Epithelial cell of prostate (primary cell): ENCODE measurements around the gene MED25.

ENCODE experiments used
- DNase-seq: peaks from one replicate; pipeline ENCODE4 v3.0.0-alpha.2; 2011; ENCODE audit warnings: low read depth, low spot score
- H3K27ac ChIP-seq: fragments of 450-650 bp; 2 replicates; pipeline ENCODE4 v1.5.1; 2017; ENCODE audit warnings: mild to moderate bottlenecking

Gene MED25

GRCh38 chr19:49869484-49870308 lies 51.6 kb downstream of the MED25 start:
- peak overlapping the region; percentile 93 for H3K27ac ChIP-seq
- DNase-seq, result peak; percentile 99

DNA sequence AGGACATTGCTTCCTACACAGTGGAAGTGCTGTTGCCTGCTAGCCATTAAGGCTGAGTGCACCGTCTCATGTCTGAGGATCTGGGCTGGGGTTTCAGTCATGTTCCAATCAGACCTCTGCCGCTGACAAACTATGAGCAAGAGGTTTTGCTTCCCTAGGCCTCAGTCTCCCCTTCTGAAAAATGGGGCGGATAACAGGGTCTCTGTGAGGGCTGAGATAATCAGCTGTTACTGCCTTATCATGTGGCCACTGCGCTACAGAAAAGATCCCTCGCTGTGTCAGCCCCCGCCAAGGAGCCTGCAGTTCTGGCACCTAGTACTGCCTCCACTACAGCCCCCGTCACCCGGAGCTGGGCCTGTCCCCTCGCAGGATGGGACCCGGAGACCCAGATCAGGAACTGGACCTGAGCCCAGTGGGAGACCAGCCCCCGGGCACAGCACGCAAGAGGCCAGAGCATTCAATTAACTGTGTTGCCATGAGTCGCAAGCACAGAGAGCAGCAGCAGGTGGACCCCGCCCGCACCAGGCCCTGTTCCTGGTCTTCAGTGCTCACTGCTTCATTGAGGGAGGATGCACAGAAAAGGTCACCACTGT lies 52.3 kb downstream of the MED25 start:
- DNase-seq, result no peak
- peak overlapping the region; percentile 93 for H3K27ac ChIP-seq

- no peak overlapping the region for H3K27ac ChIP-seq
- DNase-seq, result no peak
Measured at GRCh38 chr19:49871349-49871985, 53.4 kb downstream of the MED25 start.

DNA sequence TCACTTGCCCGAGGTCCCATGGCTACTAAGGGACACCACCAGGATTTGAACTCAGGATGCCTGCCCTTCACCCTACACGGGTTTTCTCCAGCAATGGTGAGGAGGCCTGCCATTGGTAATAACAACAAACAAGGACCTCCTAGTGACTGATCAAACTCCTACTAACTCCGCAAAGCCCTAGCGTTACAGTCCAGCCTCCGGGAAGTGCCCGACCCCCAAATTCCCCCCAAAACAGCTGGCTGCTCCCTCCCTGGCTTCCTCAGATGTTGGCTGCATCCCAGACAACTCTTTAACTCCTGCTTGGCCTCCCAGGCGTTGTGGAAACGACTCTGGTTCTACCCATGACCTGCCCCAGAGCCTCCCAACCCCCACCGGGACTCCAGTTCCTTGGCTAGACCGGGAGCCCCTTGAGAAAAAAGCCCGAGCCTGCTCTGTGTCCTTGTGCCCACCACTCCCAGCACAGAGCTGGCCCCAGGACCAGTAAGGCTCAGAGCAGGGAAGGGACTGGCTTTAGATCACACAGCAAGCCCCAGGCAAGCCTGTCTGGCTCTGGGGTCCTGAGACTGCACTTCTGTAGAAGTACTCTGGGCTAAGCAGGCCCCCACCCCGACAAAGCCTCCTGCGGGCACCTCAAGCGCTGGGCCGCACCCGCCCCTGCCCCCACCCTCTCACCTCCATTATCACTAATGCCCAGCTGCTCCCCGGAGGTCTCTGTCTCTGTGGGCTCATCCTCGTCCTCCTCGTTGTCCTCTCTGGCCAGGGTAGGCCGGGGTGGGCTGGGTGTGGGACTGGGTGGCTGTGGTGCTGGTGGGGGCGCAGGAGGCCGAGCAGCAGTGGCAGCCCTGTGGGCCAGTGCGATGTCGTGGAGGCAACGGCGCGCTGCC lies 54.4 kb downstream of the MED25 start:
- no peak for DNase-seq
- H3K27ac ChIP-seq, result no peak overlapping the region

DNA sequence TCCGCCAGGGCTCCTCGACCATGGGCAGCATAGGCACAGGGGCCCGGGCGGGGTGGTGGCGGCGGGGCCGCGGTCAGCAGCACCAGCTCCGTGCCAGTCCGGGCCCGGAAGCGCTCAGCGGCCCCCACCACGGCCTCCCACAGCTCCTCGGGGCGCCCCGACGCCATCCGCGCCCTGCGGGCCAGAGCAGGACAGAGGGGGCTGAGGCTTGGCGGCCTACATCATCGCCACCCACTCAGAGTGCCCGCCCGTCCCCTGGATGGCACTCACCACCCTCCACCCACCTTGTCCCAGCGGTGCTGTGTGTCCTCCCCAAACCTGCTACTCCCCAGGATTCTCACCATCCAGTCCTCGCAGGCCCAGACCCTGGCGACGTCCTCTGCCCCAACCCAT lies 55.0 kb downstream of the MED25 start:
- no peak overlapping the region for H3K27ac ChIP-seq
- DNase-seq, result no peak

DNA sequence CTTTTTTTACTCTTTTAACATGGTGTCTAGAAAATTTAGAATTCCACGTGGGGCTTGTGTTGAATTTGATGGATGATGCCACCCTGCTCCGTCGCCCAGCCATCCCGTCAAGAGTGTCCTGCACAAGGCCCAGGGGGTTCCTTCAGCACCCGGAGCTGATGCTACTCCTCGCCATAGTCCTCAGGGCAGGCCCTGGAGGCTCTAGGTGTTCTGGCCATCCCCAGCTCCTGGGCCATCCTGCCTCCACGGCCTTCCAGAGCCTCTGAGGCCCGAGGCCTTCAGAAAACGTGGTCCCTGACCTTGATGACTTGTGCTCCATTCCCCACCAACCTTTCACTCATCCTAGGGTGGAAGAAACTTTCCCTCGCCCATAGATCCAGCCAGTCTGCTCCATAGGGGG lies 55.7 kb downstream of the MED25 start:
- H3K27ac ChIP-seq, result no peak overlapping the region
- no peak for DNase-seq

DNA sequence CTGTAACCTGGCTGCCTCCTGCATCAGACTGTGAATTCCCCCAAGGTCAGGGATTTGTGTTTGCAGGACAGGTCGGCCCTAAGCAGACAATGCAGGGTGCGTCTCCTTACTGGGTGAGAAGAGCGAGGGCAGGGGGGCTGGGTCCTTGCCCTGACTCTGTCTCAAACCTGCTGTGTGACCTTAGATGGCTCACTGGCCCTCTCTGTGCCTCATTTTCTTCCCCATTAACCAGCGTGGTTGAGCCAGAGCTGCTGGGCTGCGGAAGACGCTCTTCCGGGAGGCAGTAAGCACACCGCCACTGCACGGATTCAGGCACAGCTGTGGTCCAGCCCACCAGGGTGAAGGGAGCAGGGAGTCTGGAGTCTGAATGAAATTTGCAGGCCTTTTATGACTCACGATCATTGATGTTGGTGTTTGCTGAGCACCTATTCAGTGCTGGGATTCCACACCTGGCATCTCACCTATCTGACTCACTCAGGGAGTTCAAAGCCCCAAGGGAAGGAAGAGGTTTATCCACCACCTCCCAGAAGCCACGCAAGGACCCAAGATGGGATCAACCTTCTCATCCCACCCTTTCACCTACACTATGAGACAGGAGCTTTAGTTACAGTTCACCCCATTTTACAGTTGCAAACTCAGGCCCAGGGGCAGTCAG lies 56.5 kb downstream of the MED25 start:
- peak; percentile 24 for DNase-seq
- H3K27ac ChIP-seq, result peak overlapping the region; percentile 94

- H3K27ac ChIP-seq, result peak overlapping the region; percentile 94
- DNase-seq, result no peak
Measured at GRCh38 chr19:49875177-49875576, 57.1 kb downstream of the MED25 start.

GRCh38 chr19:49875857-49876421 lies 57.9 kb downstream of the MED25 start:
- DNase-seq, result no peak
- peak overlapping the region; percentile 94 for H3K27ac ChIP-seq

DNA sequence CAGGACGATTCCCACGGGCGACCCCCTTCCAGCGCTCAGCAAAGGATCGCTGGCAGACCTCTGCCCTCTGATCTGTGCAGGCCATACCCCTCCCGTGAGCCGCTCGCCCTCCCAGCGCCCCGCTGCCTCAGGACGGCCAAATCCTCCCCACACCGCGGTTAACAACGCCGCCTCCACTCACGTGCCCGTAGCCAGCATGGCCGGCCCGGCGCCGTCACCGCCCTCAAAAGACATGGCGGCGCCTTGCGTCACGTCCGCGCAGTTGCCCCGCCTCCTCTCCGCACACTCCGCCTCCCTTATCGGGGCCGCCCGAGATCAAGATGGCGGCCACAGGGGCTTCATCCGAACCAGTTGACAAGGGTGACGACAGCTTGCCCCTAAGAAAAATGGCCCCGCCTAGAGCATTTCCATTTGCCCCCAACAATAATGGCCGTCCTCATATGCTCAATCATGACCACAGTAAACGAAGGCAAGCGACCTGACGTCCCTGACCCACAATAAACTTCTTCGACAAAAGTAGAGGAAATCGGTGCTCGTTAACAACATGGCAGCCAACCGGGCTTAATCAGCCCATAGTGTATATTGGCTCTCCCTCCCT lies 58.4 kb downstream of the MED25 start:
- peak overlapping the region; percentile 94 for H3K27ac ChIP-seq
- DNase-seq, result peak; percentile 95

- H3K27ac ChIP-seq, result peak within 1 kb of the TSS; percentile 94
- peak; percentile 100 for DNase-seq
Measured at GRCh38 chr19:49877020-49877878, 59.2 kb downstream of the MED25 start, which contains the start of the genes AKT1S1 and TBC1D17. TSS of gene AKT1S1 (minus strand) at chr19:49877355. CDS start at chr19:49873295, 4,060 bp downstream. TSS of gene TBC1D17 (plus strand) at chr19:49877702. CDS start at chr19:49877724, 22 bp downstream.

DNA sequence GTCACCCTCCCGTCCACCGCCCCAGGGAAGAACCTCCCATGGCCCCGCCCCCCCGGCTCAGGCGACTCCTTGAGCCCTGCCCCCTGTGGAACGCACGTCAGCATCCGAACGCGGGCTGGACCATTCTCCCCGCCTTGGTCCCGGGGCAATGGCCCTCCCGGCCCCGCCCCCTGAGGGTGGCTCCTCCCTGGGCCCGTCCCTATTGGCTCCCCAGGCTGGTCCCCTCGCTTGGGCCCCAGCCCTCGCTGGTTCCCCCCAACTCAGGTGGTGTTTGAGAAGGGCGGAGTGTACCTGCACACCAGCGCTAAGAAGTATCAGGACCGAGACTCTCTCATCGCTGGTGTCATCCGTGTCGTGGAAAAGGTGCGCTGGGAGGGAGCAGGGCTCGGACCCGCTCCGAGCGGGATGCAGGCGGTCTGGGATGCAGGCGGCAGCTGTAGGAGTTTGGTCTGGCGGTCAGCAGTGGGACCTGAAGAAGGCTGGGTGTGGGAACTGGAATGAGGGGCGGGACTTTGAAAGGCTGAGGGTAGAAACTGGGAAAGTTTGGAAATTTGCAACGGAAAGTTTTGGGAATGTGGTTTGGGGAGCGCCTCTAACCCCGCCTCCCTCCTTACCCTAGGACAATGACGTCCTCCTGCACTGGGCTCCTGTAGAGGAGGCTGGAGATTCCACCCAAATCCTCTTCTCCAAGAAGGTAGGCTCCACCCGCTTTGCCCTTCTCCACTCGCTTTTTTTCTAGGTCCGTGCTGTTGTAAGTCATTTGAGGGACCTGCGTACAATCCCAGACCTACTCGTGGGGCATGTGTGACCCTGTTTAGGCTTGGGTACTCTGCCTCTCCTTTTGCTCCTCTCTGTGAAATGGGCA lies 60.0 kb downstream of the MED25 start:
- H3K27ac ChIP-seq, result peak overlapping the region; percentile 94
- peak; percentile 80 for DNase-seq

- H3K27ac ChIP-seq, result no peak overlapping the region
- DNase-seq, result no peak
Measured at GRCh38 chr19:49878744-49879070, 60.6 kb downstream of the MED25 start.

DNA sequence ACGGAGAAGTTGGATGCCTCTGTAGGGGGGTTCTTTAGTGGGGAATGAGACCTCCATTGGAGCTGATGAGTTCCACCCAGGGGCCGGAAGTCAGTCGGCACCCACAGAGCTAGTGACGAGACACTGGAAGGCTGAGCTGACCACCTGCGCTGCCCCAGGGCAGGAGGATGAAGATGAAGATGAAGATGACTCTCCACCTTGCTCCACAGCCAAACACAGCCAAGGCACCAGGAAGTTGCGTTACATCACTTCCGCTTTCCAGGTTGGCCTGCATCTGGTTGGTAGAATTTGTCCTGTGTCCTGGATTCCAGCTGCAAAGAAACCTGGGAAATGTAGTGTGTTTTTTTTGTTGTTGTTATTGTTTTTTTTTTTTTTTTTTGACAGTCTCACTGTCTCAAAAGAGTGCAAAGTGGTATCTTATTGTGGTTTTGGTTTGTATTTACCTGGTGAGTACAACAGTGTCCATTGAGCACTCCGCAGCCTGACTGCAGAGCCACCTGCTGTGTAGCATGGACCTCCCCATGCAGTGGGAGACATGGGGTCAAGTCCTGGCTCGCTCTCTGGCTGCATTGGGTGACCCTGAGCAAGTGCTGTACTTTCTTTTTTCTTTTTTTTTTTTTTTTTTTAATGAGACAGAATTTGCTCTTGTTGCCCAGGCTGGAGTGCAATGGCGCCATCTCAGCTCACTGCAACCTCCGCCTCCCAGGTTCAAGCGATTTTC lies 61.3 kb downstream of the MED25 start:
- DNase-seq, result no peak
- H3K27ac ChIP-seq, result no peak overlapping the region

DNA sequence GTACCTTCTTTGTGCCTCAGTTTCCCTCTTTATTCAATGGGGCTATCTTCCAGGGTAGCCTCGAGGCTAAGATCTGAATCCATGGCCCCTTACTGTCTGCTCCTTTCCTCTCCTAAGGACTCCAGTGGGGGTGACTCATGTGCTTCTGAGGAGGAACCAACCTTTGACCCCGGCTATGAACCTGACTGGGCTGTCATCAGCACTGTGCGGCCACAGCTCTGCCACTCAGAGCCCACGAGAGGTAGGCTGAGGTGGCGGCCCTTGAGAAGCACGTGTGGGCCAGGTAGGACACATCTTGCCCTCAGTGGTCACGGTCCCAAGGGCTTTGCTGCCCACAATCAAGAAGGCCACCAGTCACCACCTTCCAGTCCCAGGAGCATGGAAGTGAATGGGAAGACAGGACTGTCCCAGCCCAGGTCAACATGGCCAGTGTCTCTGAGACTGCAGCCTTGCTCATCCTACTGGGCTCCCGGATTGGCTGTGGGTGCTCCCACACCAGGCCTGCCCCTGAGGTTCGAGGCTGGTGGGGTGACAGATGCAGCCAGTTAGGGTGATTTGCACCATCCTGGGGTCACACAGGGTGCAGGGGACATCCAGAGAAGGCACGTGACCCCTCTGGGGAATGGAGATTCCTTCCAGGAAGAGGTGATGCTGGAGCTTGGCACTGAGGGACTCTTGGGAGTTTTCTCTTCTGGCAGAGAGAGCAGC lies 62.2 kb downstream of the MED25 start:
- H3K27ac ChIP-seq, result no peak overlapping the region
- DNase-seq, result no peak

GRCh38 chr19:49881186-49881585 lies 63.1 kb downstream of the MED25 start:
- no peak for DNase-seq
- H3K27ac ChIP-seq, result no peak overlapping the region
